Activated CD8-positive, alpha-beta T cell treated with anti-CD3 and anti-CD28 coated beads, Interleukin-2, amount 10 ng/mL, durations not matched to agents 7 days and 5 days (primary cell): ENCODE results near the gene OTUD3. TPM values are rescaled to one million over a fixed set of nuclear protein-coding genes. Genes with fewer than 3 reads are reported as not detected.
A peak's percentile ranks its signal among the peaks of the same experiment; 100 is the strongest.
"Not testable (repeated sequence)": the region's sequence is repeated elsewhere in the genome, so short reads cannot be mapped to it uniquely, and the experiment has no call there.

Experiments
- ATAC-seq: fragments of 150-1000 bp; cut with Tn5 transposase; one replicate; pipeline ENCODE4 v1.10.0; 2021; ENCODE audit warnings: moderate library complexity
- CTCF ChIA-PET: fragments of 350-600 bp; sonication (Branson Sonifier 250); formaldehyde crosslinking; loops from one replicate; lab custom pipeline; 2021; ENCODE audit warnings: antibody characterized with exemption; lab: Charles Lee
- POLR2A ChIA-PET: fragments of 350-600 bp; sonication (Branson Sonifier 250); formaldehyde crosslinking; loops from one replicate; lab custom pipeline; 2021; ENCODE audit warnings: antibody characterized with exemption; lab: Charles Lee
- DNase-seq: peaks from one replicate; pipeline ENCODE4 v3.0.0-alpha.2; 2020
- H3K27ac Mint-ChIP-seq: one replicate; pipeline ENCODE4 v1.8.0; 2021; ENCODE audit warnings: mild to moderate bottlenecking, mixed read lengths
- H3K27me3 Mint-ChIP-seq: one replicate; pipeline ENCODE4 v1.8.0; 2021; ENCODE audit warnings: low read depth, mixed read lengths
- H3K36me3 Mint-ChIP-seq: one replicate; pipeline ENCODE4 v1.8.0; 2021; ENCODE audit warnings: low read depth, mixed read lengths
- H3K4me1 Mint-ChIP-seq: one replicate; pipeline ENCODE4 v1.8.0; 2021; ENCODE audit warnings: low read depth, mixed read lengths
- H3K4me3 Mint-ChIP-seq: one replicate; pipeline ENCODE4 v1.8.0; 2021; ENCODE audit warnings: mild to moderate bottlenecking, mixed read lengths
- H3K9me3 Mint-ChIP-seq: one replicate; pipeline ENCODE4 v1.8.0; 2022; ENCODE audit warnings: mixed read lengths; ENCODE audit not compliant: insufficient read depth
- total RNA-seq, 2 experiments: library from RNA; stranded (reverse); gene quantifications; one replicate each; pipeline ENCODE4 v1.2.3, GENCODE V29; 2021

The OTUD3 gene
- total RNA-seq, 2 experiments from 2014 or later, result 9.7 to 10.4 TPM

DNA sequence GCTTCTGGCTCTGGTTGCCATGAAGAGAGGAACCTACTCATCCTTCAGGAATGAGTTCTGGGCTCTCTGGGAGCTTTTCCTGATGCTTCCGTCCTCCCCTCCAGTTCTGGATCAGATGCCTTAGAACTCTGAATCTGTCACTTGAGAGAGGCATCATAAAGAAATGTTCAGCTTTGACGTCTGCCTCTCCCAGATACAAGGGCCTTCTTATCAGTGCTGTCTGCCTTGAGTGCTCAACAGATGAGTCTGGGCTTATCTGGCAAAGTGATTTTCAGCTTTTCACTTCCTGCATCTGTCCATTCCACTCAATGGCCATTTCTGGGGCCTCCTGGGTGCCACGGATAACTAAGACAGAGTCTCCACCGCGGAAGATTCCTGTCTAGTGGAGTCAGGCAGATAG lies 12.3 kb upstream of the OTUD3 start:
- ChIA-PET CTCF (interaction anchor here (1.7 kb wide), 1 partner anchor 12 kb away, joined by 3 read pairs; the partner anchor contains the start of gene OTUD3), POLR2A (no interaction called here)
- Mint-ChIP-seq H3K27ac (no peak overlapping the region), H3K4me1 (no peaks in the 10 kb centered on the region), H3K27me3 (peaks cover 29% of the 10 kb centered on the region), H3K4me3 (no peak overlapping the region), H3K9me3 (no peaks in the 10 kb centered on the region), H3K36me3 (no peaks in the 10 kb centered on the region)
- no peak for ATAC-seq
- DNase-seq, result no peak

- H3K27ac Mint-ChIP-seq, result no peak overlapping the region
- no peaks in the 10 kb centered on the region for H3K36me3 Mint-ChIP-seq
- POLR2A ChIA-PET, result no interaction called here
- DNase-seq (no peak), ATAC-seq (no peak)
- CTCF ChIA-PET, result no interaction called here
- H3K27me3 Mint-ChIP-seq, result peaks cover 26% of the 10 kb centered on the region
- H3K4me1 Mint-ChIP-seq, result no peaks in the 10 kb centered on the region
- H3K4me3 Mint-ChIP-seq, result no peak overlapping the region
- H3K9me3 Mint-ChIP-seq, result no peaks in the 10 kb centered on the region
Observed at GRCh38 chr1:19872190-19872589, 10.0 kb upstream of the OTUD3 start.

DNA sequence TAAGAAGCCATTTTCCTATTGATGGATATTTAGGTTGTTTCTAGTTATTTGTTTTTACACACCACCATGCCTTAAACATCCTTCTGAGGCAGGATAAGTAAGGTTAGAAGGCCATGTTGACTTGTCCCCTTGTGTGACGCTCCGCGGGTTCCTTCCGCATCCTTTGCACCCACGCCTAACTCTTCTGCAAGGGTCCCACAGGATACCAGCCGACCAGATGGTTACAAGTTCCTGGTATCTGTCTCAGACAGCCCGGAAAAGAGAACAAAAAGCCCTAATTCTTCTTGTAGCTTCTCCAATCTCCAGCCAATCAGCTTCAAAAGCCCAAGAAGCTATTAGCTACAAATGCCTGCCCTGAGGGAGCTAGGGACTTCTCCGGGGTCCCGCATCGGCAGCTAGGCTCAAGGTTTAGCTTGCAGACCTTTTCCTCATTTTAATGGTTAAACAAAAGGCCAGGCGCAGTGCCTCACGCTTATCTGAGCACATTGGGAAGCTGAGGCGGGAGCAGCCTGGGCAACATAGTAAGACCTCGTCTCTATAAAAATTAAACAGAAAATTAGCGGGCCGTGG lies 4.9 kb upstream of the OTUD3 start:
- no peak for ATAC-seq
- POLR2A ChIA-PET, result no interaction called here

GRCh38 chr1:19877821-19878636 lies 4.2 kb upstream of the OTUD3 start:
- ChIA-PET POLR2A (no interaction called here), CTCF (no interaction called here)
- no peaks in the 10 kb centered on the region for H3K9me3 Mint-ChIP-seq
- H3K27me3 Mint-ChIP-seq, result peaks cover 10% of the 10 kb centered on the region
- H3K4me1 Mint-ChIP-seq, result peaks cover 9% of the 10 kb centered on the region
- no peaks in the 10 kb centered on the region for H3K36me3 Mint-ChIP-seq
- no peak overlapping the region for H3K4me3 Mint-ChIP-seq
- DNase-seq, result no peak
- ATAC-seq, result no peak
- H3K27ac Mint-ChIP-seq, result no peak overlapping the region

More for the DNA sequence above, 4.9 kb upstream of the OTUD3 start:
- Mint-ChIP-seq H3K4me3 (no peak overlapping the region), H3K4me1 (peaks cover 7% of the 10 kb centered on the region), H3K9me3 (no peaks in the 10 kb centered on the region), H3K36me3 (no peaks in the 10 kb centered on the region), H3K27me3 (peaks cover 10% of the 10 kb centered on the region), H3K27ac (no peak overlapping the region)
- CTCF ChIA-PET, result no interaction called here
- DNase-seq, result no peak

GRCh38 chr1:19878637-19878985 lies 3.6 kb upstream of the OTUD3 start:
- ChIA-PET POLR2A (no interaction called here), CTCF (no interaction called here)
- H3K27ac Mint-ChIP-seq, result no peak overlapping the region
- H3K4me1 Mint-ChIP-seq, result peaks cover 15% of the 10 kb centered on the region
- no peak overlapping the region for H3K4me3 Mint-ChIP-seq
- peaks cover 7% of the 10 kb centered on the region for H3K27me3 Mint-ChIP-seq
- DNase-seq (no peak), ATAC-seq (no peak)
- no peaks in the 10 kb centered on the region for H3K9me3 Mint-ChIP-seq
- no peaks in the 10 kb centered on the region for H3K36me3 Mint-ChIP-seq

- Mint-ChIP-seq H3K36me3 (no peaks in the 10 kb centered on the region), H3K4me3 (no peak overlapping the region), H3K27me3 (peaks cover 7% of the 10 kb centered on the region), H3K27ac (no peak overlapping the region), H3K9me3 (no peaks in the 10 kb centered on the region), H3K4me1 (peaks cover 21% of the 10 kb centered on the region)
- ATAC-seq (no peak), DNase-seq (no peak)
- ChIA-PET POLR2A (no interaction called here), CTCF (no interaction called here)
Observed at GRCh38 chr1:19879227-19879626, 3.0 kb upstream of the OTUD3 start.

DNA sequence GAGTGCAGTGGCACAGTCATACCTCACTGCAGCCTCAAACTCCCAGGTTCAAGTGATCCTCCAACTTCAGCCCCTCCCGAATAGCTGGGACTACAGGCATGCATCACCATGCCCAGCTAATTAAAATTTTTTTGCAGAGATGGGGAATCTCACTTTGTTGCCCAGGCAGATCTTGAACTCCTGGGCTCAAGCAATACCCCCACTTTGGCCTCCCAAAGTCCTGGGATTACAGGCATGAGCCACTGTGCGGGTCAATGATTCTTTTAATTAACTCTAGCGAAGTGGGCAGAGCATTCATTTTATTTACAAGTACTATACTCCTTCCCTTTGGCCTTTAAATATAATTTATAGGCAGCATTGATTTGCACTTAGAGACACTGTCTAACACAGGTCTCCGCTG lies 2.5 kb upstream of the OTUD3 start:
- peaks cover 24% of the 10 kb centered on the region for H3K4me1 Mint-ChIP-seq
- ATAC-seq, result no peak
- H3K27ac Mint-ChIP-seq, result no peak overlapping the region
- ChIA-PET CTCF (no interaction called here), POLR2A (no interaction called here)
- no peak overlapping the region for H3K4me3 Mint-ChIP-seq
- H3K27me3 Mint-ChIP-seq, result peaks cover 7% of the 10 kb centered on the region
- DNase-seq, result no peak
- no peaks in the 10 kb centered on the region for H3K36me3 Mint-ChIP-seq
- no peaks in the 10 kb centered on the region for H3K9me3 Mint-ChIP-seq

- H3K27me3 Mint-ChIP-seq, H3K27ac Mint-ChIP-seq, ATAC-seq, H3K4me3 Mint-ChIP-seq, H3K36me3 Mint-ChIP-seq, DNase-seq, POLR2A ChIA-PET, H3K9me3 Mint-ChIP-seq: not testable (repeated sequence)
- H3K4me1 Mint-ChIP-seq, result peaks cover 28% of the 10 kb centered on the region
- CTCF ChIA-PET, result interaction anchor here (1.2 to 2.7 kb wide), 4 partner anchors 13 to 272 kb away, joined by 3 to 13 read pairs (median 4); no protein-coding TSS in a partner anchor
Observed at GRCh38 chr1:19880841-19881240, 1.4 kb upstream of the OTUD3 start.

DNA sequence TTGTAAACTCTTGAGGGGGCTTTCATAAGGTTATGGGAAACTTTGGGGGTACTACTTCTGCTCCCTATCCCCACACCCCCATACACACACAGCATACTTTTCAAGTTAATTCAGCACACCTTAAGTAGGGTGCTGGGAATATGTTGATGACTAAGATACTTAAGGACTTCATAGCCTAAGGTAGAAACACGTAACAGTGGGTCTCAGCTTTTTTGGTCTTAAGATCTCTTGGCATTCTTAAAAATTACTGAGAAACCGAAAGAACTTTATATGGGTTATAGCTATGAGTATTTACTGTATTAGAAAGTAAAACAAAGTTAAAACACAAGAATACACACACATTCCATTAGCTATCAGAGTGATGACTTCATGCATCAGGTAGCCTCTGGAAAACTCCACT lies 2.1 kb downstream of the OTUD3 start:
- H3K36me3 Mint-ChIP-seq, result peaks cover 3% of the 10 kb centered on the region
- H3K4me3 Mint-ChIP-seq, result peak overlapping the region; percentile 83
- peaks cover 32% of the 10 kb centered on the region for H3K4me1 Mint-ChIP-seq
- H3K9me3 Mint-ChIP-seq, result no peaks in the 10 kb centered on the region
- H3K27me3 Mint-ChIP-seq, result no peaks in the 10 kb centered on the region
- CTCF ChIA-PET, result no interaction called here
- H3K27ac Mint-ChIP-seq, result no peak overlapping the region
- DNase-seq (no peak), ATAC-seq (no peak)
- POLR2A ChIA-PET, result no interaction called here

DNA sequence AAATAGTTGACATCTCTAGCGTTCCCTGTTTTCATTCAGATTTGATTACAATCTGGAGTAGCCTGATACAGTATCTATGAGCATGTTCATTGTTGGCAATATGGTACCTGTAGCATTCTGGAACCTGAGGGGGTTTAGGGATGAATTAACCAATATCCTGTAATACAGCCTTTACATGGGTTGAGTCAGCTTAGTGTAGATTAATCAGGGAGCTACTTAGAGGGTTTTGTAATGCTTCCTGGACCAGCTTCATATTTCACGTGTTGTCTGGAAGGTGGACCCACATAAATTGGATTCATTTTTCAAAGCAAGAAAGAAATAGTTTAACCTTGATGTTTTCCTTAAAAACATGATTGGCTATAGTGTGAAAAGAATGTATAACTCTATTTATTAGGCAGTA lies 3.6 kb downstream of the OTUD3 start:
- Mint-ChIP-seq H3K4me3 (no peak overlapping the region), H3K27ac (no peak overlapping the region), H3K9me3 (no peaks in the 10 kb centered on the region), H3K36me3 (peaks cover 7% of the 10 kb centered on the region), H3K4me1 (peaks cover 32% of the 10 kb centered on the region), H3K27me3 (no peaks in the 10 kb centered on the region)
- ChIA-PET CTCF (interaction anchor here (1.0 kb wide), 1 partner anchor 170 kb away, joined by 3 read pairs; no protein-coding TSS in a partner anchor), POLR2A (no interaction called here)
- DNase-seq, result no peak
- ATAC-seq, result no peak

DNA sequence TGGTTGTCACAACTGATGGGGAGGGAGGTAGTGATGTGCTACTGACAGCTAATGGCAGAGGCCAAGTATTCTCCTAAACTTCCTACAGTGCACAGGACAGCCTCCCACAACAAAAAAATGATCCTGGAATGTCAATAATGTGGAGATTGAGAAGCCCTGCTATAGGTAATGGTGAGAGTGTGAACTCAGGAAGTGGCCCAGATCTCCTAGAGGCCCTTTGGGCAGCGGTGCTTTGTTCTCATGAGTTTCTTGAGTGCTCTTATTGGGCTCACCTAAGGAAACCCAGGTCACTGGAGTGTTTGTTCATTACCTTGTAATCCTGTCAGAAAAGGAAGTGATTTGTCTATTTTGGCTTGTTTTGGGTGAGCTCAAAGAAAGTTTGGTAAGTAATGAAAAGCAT lies 5.9 kb downstream of the OTUD3 start:
- Mint-ChIP-seq H3K4me1 (peaks cover 23% of the 10 kb centered on the region), H3K36me3 (peaks cover 17% of the 10 kb centered on the region), H3K27ac (no peak overlapping the region), H3K4me3 (no peak overlapping the region), H3K9me3 (no peaks in the 10 kb centered on the region), H3K27me3 (no peaks in the 10 kb centered on the region)
- CTCF ChIA-PET, result no interaction called here
- POLR2A ChIA-PET, result no interaction called here
- ATAC-seq (no peak), DNase-seq (no peak)

GRCh38 chr1:19889656-19890055 lies 7.5 kb downstream of the OTUD3 start:
- ATAC-seq, result no peak
- H3K27me3 Mint-ChIP-seq, result no peaks in the 10 kb centered on the region
- POLR2A ChIA-PET, result no interaction called here
- DNase-seq, result no peak
- CTCF ChIA-PET, result interaction anchor here (1.2 to 1.8 kb wide), 2 partner anchors 29 to 323 kb away, joined by 3 to 5 read pairs; no protein-coding TSS in a partner anchor
- peaks cover 8% of the 10 kb centered on the region for H3K4me1 Mint-ChIP-seq
- H3K9me3 Mint-ChIP-seq, result no peaks in the 10 kb centered on the region
- H3K4me3 Mint-ChIP-seq, result no peak overlapping the region
- peaks cover 26% of the 10 kb centered on the region for H3K36me3 Mint-ChIP-seq
- H3K27ac Mint-ChIP-seq, result no peak overlapping the region
